Suppressor macrophage treated with lipopolysaccharide for 1 hour (primary cell): ENCODE measurements around the gene SERPINA12.

Experiments used
- DNase-seq, 3 donors: peaks; one replicate each; pipeline ENCODE4 v3.0.0-alpha.2; 2020 to 2022

Gene SERPINA12

GRCh38 chr14:94462763-94463572 is 46.3 kb downstream of the SERPINA12 start:
- DNase-seq: no peak

- DNase-seq: no peak
Measured at GRCh38 chr14:94462219-94462551, 47.1 kb downstream of the SERPINA12 start.

- no peak for DNase-seq
Measured at GRCh38 chr14:94461526-94462218, 47.6 kb downstream of the SERPINA12 start.

GRCh38 chr14:94460631-94461416 is 48.4 kb downstream of the SERPINA12 start:
- DNase-seq: no peak

GRCh38 chr14:94458558-94459205 is 50.6 kb downstream of the SERPINA12 start:
- DNase-seq: peak in 1 of 3 donors; percentile 8

GRCh38 chr14:94458096-94458495 is 51.2 kb downstream of the SERPINA12 start:
- DNase-seq: no peak

GRCh38 chr14:94455928-94456327 is 53.3 kb downstream of the SERPINA12 start:
- DNase-seq: no peak

GRCh38 chr14:94451826-94452225 is 57.4 kb downstream of the SERPINA12 start:
- no peak for DNase-seq

- DNase-seq: no peak
Measured at GRCh38 chr14:94451091-94451771, 58.0 kb downstream of the SERPINA12 start.

- DNase-seq: no peak
Measured at GRCh38 chr14:94450722-94451090, 58.6 kb downstream of the SERPINA12 start.

GRCh38 chr14:94449930-94450329 is 59.3 kb downstream of the SERPINA12 start:
- DNase-seq: no peak

- DNase-seq: no peak
Measured at GRCh38 chr14:94448071-94448808, 61.0 kb downstream of the SERPINA12 start.

GRCh38 chr14:94447206-94447605 is 62.1 kb downstream of the SERPINA12 start:
- DNase-seq: no peak

GRCh38 chr14:94446126-94446525 is 63.1 kb downstream of the SERPINA12 start:
- no peak for DNase-seq

- no peak for DNase-seq
Measured at GRCh38 chr14:94445003-94445402, 64.3 kb downstream of the SERPINA12 start.

GRCh38 chr14:94441531-94442205 is 67.6 kb downstream of the SERPINA12 start:
- no peak for DNase-seq

GRCh38 chr14:94441130-94441529 is 68.1 kb downstream of the SERPINA12 start:
- DNase-seq: no peak

- DNase-seq: no peak
Measured at GRCh38 chr14:94439453-94440057, 69.7 kb downstream of the SERPINA12 start.
